Urinary bladder (tissue), 4 donors: ENCODE measurements around the gene LCE1E. TPM values are rescaled to one million over a fixed set of nuclear protein-coding genes. Genes with fewer than 3 reads are reported as not detected.

ENCODE experiments used
- DNase-seq: peaks from one replicate; pipeline ENCODE4 v3.0.0-alpha.2; 2015; ENCODE audit errors: extremely low spot score
- H3K27ac ChIP-seq: one replicate; pipeline ENCODE4 v1.5.1; 2013; ENCODE audit warnings: low read depth, mild to moderate bottlenecking, moderate library complexity
- H3K36me3 ChIP-seq: one replicate; pipeline ENCODE4 v1.6.1; 2013; ENCODE audit warnings: mild to moderate bottlenecking, moderate library complexity; ENCODE audit not compliant: insufficient read depth
- H3K4me1 ChIP-seq: one replicate; pipeline ENCODE4 v1.6.1; 2013; ENCODE audit warnings: mild to moderate bottlenecking, moderate library complexity; ENCODE audit not compliant: insufficient read depth
- H3K4me3 ChIP-seq: one replicate; pipeline ENCODE4 v1.5.1; 2013; ENCODE audit warnings: low read depth, low read length
- WGBS: extraction: QIAGEN DNeasy Blood & Tissue Kit; methylation state at CpG from one replicate; pipeline ENCODE4 v1.1.7; 2013; 5-methylcytosine and 5-hydroxymethylcytosine counted together
- polyA plus RNA-seq: library from polyadenylated mRNA; stranded (reverse); fragments of 200-250 nt; gene quantifications from one replicate; pipeline ENCODE4 v1.2.3, GENCODE V29; 2013
- total RNA-seq: library from RNA; depleted of rRNA; stranded (reverse); fragments of >200 nt; gene quantifications from one replicate; pipeline ENCODE4 v1.2.3, GENCODE V29; 2014
- donor health status: healthy with polysubstance abuse.
- donor health status: healthy.

The LCE1E gene
- total and polyA plus RNA-seq, 2 donors = 0.15 TPM; not detected in 1

DNA sequence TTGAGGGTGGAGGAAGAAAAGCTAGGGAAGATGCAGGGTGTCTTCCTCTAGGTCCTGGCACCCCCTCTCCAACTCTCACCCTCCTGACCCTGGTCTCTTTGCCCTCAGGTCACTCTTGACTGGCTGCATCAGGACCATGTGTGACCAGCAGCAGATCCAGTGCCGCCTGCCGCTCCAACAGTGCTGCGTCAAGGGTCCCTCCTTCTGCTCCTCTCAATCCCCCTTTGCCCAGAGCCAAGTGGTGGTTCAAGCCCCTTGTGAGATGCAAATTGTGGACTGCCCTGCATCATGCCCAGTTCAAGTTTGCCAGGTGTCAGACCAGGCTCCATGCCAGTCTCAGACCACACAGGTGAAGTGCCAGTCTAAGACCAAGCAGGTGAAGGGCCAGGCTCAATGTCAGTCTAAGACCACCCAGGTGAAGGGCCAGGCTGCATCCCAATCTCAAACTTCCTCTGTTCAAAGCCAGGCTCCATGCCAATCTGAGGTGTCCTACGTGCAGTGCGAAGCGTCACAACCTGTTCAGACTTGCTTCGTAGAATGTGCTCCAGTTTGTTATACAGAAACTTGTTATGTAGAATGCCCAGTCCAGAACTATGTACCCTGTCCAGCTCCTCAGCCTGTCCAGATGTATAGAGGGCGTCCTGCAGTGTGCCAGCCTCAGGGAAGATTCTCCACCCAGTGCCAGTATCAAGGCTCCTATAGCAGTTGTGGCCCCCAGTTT is 26.4 kb upstream of the LCE1E start:
- peak; percentile 32 for DNase-seq
- 81% methylated on average over 8 of the region's 8 CpGs for WGBS
- no peaks in the 10 kb centered on the region for H3K36me3 ChIP-seq
- H3K4me1 ChIP-seq = no peaks in the 10 kb centered on the region
- no peak overlapping the region for H3K27ac ChIP-seq
- H3K4me3 ChIP-seq = no peak overlapping the region

DNA sequence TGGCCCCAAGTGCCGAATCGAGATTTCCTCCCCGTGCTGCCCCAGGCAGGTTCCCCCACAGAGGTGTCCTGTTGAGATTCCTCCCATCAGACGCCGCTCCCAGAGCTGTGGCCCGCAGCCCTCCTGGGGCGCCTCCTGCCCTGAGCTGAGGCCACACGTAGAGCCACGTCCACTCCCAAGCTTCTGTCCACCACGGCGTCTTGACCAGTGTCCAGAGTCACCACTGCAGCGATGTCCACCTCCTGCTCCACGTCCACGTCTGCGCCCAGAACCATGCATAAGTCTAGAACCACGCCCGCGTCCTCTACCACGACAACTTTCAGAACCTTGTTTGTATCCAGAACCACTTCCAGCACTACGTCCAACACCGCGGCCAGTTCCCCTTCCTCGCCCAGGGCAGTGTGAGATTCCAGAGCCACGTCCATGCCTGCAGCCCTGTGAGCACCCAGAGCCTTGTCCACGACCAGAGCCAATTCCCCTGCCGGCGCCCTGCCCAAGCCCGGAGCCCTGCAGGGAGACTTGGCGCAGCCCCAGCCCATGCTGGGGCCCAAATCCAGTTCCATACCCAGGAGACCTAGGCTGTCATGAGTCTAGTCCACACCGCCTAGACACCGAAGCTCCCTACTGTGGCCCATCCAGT is 25.4 kb upstream of the LCE1E start:
- Histone ChIP-seq H3K36me3 (no peaks in the 10 kb centered on the region), H3K27ac (no peak overlapping the region), H3K4me1 (no peaks in the 10 kb centered on the region), H3K4me3 (no peak overlapping the region)
- 93% methylated on average over 31 of the region's 31 CpGs for WGBS
- DNase-seq = no peak

DNA sequence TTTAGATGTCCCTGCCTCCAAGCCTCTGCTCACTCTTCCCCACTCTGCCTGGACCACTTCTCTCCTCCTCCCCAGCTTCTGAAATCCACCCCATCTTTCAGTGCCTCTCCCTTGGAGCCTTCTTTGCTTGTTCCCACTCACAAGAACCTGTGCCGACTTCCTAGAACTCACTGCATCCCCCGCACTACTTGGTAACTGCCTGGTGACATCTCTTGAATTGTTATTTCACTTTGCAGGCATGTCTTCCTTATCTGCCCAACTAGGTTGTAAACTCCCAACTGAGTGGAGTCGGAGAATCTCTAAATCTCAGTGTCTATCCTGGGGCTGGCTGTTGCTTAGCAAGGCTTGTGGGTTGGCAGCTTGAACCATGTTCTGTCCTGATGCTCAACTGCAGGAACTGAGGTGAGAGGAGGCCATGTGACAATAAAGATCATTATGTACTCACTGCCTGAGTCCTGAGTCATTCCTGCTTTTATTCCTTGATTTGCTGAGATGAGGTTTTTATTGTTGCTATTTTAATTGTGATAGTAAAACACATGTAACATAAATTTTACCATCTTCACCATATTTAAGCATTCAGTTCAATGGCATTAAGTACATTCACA is 24.3 kb upstream of the LCE1E start:
- no peak for DNase-seq
- Histone ChIP-seq H3K4me1 (no peaks in the 10 kb centered on the region), H3K27ac (no peak overlapping the region), H3K36me3 (no peaks in the 10 kb centered on the region), H3K4me3 (no peak overlapping the region)
- 58% methylated on average over 3 of the region's 3 CpGs for WGBS

DNA sequence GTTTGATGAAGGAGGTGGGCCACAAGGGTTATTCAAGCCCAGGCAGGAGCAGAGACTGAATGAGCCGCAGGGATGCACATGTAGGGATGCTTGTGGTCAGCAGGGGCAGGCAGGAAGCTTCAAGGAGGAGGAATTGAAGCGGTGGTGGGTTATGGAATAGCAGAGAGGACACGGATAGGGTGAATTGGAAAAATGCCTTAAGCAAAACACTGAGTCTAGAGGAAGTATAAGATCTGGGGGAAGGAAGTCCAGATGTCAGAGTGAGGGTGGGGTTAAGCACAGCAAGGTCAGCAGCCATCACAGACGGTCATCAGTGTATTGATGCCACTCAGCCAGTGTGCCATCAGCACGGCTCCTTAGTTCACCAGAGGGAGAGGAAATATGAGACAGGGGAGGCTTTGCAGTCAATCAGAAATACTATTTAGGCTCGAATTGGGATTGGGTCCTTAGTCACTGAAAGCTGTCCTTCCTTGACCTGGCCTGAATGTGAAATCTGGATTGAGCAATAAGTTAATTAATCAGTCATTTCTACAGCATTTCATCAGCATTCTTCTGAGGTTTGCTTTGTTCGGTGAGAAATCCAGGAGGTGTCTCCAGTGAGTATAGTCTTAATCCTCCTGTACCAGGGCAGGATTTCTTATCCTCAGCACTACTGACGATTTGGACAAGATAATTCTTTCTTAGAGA is 17.1 kb upstream of the LCE1E start:
- Histone ChIP-seq H3K27ac (no peak overlapping the region), H3K4me3 (no peak overlapping the region), H3K36me3 (no peaks in the 10 kb centered on the region), H3K4me1 (no peaks in the 10 kb centered on the region)
- no peak for DNase-seq
- WGBS = 48% methylated on average over 8 of the region's 8 CpGs

DNA sequence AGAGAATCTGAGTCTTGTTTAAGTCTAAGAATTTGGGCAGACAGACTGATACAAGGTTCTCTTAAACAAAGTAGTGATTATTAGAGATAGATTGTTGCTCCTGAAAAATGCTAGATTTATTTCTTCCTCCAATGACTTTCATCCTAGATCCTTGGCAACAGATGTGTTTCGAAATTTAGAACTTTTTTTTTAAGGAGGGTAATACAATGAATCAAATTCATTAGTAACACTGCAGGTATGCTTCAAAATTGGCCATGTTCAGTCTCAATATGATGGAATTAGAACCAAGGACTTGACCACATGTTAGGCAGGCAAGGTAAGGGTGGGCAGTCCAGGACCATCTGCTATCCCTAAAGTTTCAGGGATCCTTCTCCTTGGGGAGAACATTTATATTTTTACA is 15.6 kb upstream of the LCE1E start:
- Histone ChIP-seq H3K36me3 (no peaks in the 10 kb centered on the region), H3K27ac (no peak overlapping the region), H3K4me1 (no peaks in the 10 kb centered on the region), H3K4me3 (no peak overlapping the region)
- DNase-seq = no peak
- 83% methylated on average over 1 of the region's 1 CpG for WGBS

DNA sequence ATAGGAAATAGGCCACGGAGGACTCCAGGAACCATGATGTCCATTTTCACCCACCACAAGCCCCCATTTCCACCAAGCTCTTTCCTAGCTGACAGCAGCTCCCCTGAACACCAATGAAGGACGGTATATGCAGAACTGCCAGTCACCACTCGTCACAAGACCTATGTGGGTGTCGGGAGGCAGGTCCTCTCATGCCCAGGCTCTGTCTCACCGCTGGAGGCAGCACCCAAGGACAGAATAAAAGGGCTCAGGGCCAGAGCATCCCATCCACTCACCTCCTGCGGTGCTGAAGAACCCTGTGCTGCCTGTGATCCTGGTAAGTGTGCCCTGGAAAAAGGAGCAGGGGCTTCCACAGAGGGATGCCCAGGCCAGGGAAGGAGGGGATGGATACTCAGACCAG is 11.2 kb upstream of the LCE1E start, which contains the start of gene LCE1F:
LCE1F (plus strand) TSS at position 266 of the 400 bp plus-strand sequence. CDS start 1,232 bp downstream, outside the sequence.
- no peaks in the 10 kb centered on the region for H3K36me3 ChIP-seq
- DNase-seq = no peak
- 69% methylated on average over 6 of the region's 6 CpGs for WGBS
- H3K4me1 ChIP-seq = no peaks in the 10 kb centered on the region
- H3K4me3 ChIP-seq = no peak within 1 kb of the TSS
- H3K27ac ChIP-seq = no peak within 1 kb of the TSS

DNA sequence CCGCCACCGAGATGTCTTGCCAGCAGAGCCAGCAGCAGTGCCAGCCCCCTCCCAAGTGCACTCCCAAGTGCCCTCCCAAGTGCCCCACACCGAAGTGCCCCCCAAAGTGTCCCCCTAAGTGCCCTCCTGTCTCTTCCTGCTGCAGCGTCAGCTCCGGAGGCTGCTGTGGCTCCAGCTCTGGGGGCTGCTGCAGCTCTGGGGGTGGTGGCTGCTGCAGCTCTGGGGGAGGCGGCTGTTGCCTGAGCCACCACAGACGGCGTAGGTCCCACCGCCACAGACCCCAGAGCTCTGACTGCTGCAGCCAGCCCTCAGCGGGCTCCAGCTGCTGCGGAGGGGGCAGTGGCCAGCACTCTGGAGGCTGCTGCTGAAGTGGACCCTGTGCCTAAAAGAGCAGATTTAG is 9.7 kb upstream of the LCE1E start:
- DNase-seq = no peak
- Histone ChIP-seq H3K4me1 (no peaks in the 10 kb centered on the region), H3K27ac (no peak overlapping the region), H3K4me3 (no peak overlapping the region), H3K36me3 (no peaks in the 10 kb centered on the region)
- WGBS = 79% methylated on average over 11 of the region's 11 CpGs

DNA sequence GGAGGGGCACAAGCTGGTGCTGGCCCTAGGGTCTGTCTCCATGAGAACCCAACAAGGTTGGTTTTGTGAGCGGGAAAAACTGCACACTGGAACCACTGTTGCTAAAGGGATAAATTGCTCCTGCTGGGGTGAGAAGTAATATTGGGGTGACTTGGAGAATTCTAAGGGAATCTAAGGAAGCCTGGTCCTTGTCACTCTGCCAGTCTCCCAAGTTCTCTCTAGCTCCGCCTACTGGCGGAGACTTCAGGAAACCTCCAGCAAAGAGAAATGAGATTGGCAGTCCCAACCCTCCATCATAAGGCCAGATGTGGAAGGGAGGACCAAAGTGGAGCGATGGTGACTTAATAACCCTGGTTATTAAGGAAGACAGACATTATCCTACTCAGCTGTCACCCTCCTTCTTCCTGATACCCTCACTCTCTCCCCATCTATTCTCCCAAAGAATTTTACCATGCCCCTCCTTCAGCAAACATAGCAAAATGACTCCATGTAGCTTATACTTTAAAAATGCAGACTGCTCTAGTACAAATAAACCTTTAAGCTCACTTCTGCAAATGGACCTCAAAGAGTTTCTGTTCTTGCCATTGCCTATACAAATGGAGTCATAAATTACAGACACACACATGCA is 8.4 kb upstream of the LCE1E start:
- no peak for DNase-seq
- H3K4me1 ChIP-seq = no peaks in the 10 kb centered on the region
- WGBS = 59% methylated on average over 4 of the region's 4 CpGs
- H3K36me3 ChIP-seq = no peaks in the 10 kb centered on the region
- H3K27ac ChIP-seq = no peak overlapping the region
- no peak overlapping the region for H3K4me3 ChIP-seq

DNA sequence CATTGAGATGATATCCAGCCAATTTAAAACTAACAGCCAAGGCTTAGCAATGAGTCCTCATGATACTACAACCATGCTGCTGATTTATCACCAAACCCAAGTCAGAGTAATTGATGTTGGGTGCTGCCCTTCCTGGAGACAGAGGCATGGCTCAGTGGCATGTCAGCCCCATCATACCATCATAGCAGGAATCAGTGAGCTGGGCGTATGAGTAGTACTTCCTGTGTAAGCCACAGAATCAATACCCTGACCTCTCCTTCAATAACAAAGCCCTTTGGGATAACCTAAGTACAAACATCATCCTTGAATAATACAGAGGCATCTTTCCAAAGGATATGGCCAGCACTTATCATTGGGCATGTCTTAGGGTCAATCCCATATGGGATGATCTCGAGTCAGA is 3.0 kb upstream of the LCE1E start:
- Histone ChIP-seq H3K27ac (no peak overlapping the region), H3K4me1 (no peaks in the 10 kb centered on the region), H3K4me3 (no peak overlapping the region), H3K36me3 (no peaks in the 10 kb centered on the region)
- DNase-seq = no peak
- 72% methylated on average over 2 of the region's 2 CpGs for WGBS

DNA sequence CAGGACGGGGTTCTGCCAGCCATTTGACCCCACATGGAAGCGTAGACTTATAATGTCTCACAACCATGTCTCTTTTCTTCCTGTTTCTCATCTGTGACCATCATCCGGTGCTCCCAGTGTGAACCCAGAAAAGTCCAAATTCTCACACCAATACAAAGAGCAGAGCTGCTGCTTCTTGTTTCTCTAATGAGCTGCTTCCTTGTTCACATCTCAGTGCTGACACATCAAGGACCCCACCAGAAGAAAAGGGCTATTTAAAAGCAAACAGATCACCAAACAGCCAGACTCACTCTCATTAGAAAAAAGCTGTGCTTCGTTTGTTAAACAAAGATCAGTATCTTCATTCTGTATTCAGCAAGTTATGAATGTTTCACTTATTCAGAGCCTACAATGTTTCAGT is 9.6 kb downstream of the LCE1E start:
- DNase-seq = no peak
- WGBS = 64% methylated on average over 4 of the region's 4 CpGs
- Histone ChIP-seq H3K36me3 (no peaks in the 10 kb centered on the region), H3K4me3 (no peak overlapping the region), H3K4me1 (no peaks in the 10 kb centered on the region), H3K27ac (no peak overlapping the region)

DNA sequence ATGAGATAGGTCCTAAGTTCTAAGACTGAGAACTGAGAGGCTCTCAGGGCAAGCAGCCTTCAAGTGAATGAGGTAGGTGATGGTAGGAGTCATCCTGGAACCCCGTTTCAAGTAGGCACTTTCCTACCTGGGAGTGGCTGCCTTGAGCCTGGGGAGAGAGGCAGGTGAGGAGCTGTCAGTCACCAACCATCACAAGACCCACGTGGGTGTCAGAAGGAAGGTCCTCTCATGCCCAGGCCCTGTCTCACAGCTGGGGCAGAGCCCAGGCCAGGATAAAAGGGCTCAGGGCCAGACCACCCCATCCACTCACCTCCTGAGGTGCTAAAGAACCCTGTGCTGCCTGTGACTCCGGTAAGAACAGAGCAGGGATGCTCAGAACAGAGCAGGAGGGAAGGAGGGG is 10.4 kb downstream of the LCE1E start, which contains the start of gene LCE1D:
LCE1D (plus strand) TSS at position 301 of the 400 bp plus-strand sequence. CDS start 1,074 bp downstream, outside the sequence.
- Histone ChIP-seq H3K4me1 (no peaks in the 10 kb centered on the region), H3K27ac (no peak within 1 kb of the TSS), H3K4me3 (no peak within 1 kb of the TSS), H3K36me3 (no peaks in the 10 kb centered on the region)
- WGBS = 59% methylated on average over 3 of the region's 3 CpGs
- no peak for DNase-seq

DNA sequence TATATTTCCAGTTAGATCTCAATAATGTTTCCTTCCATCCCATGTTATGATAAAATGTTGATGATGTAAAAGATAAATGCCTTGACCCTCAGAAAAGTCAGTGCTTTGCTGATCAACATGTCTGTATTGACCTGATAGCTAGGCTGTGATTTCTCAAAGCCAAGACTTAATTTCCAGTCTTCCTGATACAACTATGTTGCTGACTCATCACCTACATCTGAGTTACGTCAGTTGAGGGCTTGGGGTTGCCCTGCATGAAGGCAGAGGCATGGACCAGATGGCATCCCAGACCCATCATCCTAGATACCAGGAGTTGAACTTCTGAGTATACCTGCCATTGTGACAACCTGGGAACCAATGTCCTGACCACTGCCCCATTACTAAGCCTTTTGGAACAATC is 15.3 kb downstream of the LCE1E start:
- Histone ChIP-seq H3K4me3 (no peak overlapping the region), H3K27ac (no peak overlapping the region), H3K4me1 (no peaks in the 10 kb centered on the region), H3K36me3 (no peaks in the 10 kb centered on the region)
- DNase-seq = no peak
- WGBS = 54% methylated on average over 1 of the region's 1 CpG

DNA sequence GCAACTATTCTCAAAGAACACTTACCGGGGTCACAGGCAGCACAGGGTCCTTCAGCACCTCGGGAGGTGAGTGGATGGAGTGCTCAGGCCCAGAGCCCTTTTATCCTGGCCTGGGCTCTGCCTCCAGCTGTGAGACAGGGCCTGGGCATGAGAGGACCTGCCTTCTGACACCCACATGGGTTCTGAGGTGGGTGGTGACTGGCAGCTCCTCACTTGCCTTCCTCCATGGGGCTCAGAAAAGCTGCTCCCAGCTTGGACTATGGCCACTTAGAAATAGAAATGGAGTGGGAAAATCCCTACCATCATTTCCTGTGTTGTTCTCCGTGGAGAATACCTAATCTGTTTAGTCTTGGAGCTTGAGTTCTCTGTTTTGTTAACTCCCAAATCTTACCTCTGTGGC is 20.5 kb downstream of the LCE1E start, which contains the start of gene LCE1C:
LCE1C (minus strand) TSS at position 76 of the 400 bp plus-strand sequence. CDS start 1,173 bp downstream, outside the sequence.
- H3K36me3 ChIP-seq = no peaks in the 10 kb centered on the region
- WGBS = 55% methylated on average over 3 of the region's 3 CpGs
- no peak within 1 kb of the TSS for H3K4me3 ChIP-seq
- no peak within 1 kb of the TSS for H3K27ac ChIP-seq
- no peak for DNase-seq
- H3K4me1 ChIP-seq = no peaks in the 10 kb centered on the region
